NCI-H2196 treated with DMSO at 0.1 percent for 48 hours (cell line): ENCODE data around the gene MAGEA3.
"Not testable (repeated sequence)": the region's sequence is repeated elsewhere in the genome, so short reads cannot be mapped to it uniquely, and the experiment has no call there.

Experiments used
- DNase-seq: peaks from one replicate; lab custom pipeline; 2025; ENCODE audit not compliant: unreplicated experiment; lab: John Stamatoyannopoulos, UW

The MAGEA3 gene, protein sequence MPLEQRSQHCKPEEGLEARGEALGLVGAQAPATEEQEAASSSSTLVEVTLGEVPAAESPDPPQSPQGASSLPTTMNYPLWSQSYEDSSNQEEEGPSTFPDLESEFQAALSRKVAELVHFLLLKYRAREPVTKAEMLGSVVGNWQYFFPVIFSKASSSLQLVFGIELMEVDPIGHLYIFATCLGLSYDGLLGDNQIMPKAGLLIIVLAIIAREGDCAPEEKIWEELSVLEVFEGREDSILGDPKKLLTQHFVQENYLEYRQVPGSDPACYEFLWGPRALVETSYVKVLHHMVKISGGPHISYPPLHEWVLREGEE

DNA sequence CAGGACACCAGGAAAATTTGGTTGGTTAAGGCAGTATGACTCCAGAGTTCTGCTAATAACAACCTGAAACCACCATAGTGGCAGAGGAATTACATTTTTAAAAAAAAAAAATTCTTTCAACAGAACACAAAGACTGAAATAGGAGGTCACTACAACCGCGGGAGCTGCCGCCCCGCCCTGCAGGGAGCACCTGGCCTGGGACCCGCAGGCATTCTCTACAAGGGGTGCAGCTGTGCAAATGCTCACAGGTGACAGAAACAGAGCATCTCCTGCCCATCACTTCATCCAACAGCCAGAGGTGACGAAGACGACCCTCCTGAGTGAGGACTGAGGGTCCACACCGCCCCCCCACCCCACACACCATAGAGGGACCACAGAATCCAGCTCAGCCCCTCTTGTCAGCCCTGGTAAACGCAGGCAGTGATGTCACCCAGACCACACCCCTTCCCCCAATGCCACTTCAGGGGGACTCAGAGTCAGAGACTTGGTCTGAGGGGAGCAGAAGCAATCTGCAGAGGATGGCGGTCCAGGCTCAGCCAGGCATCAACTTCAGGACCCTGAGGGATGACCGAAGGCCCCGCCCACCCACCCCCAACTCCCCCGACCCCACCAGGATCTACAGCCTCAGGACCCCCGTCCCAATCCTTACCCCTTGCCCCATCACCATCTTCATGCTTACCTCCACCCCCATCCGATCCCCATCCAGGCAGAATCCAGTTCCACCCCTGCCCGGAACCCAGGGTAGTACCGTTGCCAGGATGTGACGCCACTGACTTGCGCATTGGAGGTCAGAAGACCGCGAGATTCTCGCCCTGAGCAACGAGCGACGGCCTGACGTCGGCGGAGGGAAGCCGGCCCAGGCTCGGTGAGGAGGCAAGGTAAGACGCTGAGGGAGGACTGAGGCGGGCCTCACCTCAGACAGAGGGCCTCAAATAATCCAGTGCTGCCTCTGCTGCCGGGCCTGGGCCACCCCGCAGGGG, at the start of gene MAGEA3:
TSS of gene MAGEA3 (plus strand) at position 843 of the 980 bp plus-strand sequence. CDS start 2,039 bp downstream, outside the sequence.
- DNase-seq: not testable (repeated sequence)

- DNase-seq: no peak
These were observed 46.5 kb upstream of the MAGEA3 start for GRCh38 chrX:152652060-152652459.

DNA sequence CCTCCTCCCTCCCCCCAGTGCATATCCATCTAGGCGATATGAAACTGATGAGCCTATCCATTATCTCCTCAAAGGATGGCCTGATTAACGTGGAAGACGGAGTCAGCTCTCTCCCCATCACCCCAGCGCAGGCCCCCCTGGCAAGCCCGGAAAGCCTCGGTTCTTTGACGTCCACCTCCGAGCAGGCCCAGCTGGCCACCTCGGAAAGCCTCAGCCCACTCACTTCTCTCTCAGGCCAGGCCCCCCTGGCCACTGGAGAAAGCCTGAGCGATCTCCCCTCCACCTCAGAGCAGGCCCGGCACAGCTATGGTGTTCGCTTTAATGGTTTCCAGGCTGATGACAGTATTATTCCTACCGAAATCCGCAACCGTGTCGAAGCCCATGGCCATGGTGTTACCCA, 46.1 kb upstream of the MAGEA3 start:
- no peak for DNase-seq

DNA sequence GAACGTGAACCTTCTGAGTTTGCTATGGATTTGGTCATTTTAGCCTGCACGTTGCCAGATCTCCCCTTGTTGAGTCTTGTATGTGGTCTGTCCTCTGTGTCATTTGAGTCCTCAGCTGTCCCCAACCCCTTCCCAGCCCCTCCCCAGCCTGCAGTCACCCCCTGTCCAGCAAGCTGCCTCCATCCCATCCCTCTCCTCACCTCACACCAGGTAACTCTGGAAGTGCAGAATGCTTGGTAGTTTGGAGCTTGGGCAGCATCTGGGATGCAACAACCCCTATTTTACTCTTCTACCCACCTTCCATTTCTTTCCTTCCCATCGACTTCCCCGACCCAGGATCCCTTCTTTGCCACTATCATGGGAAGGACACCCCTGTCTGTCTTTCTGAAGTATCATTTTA, 42.5 kb upstream of the MAGEA3 start:
- DNase-seq: no peak

- no peak for DNase-seq
These were observed 41.7 kb upstream of the MAGEA3 start for GRCh38 chrX:152656890-152657289.

GRCh38 chrX:152658302-152658701, 40.3 kb upstream of the MAGEA3 start:
- no peak for DNase-seq

GRCh38 chrX:152663086-152663485, 35.5 kb upstream of the MAGEA3 start:
- no peak for DNase-seq

GRCh38 chrX:152674135-152674534, 24.5 kb upstream of the MAGEA3 start:
- DNase-seq: no peak

DNA sequence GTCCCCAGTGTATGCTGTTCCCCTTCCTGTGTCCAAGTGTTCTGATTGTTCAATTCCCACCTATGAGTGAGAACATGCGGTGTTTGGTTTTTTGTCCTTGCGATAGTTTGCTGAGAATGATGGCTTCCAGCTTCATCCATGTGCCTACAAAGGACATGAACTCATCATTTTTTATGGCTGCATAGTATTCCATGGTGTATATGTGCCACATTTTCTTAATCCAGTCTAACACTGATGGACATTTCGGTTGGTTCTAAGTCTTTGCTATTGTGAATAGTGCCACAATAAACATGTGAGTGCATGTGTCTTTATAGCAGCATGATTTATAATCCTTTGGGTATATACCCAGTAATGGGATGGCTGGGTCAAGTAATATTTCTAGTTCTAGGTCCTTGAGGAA, 23.9 kb upstream of the MAGEA3 start:
- not testable (repeated sequence) for DNase-seq

- not testable (repeated sequence) for DNase-seq
These were observed 17.6 kb upstream of the MAGEA3 start for GRCh38 chrX:152681012-152681411.

DNA sequence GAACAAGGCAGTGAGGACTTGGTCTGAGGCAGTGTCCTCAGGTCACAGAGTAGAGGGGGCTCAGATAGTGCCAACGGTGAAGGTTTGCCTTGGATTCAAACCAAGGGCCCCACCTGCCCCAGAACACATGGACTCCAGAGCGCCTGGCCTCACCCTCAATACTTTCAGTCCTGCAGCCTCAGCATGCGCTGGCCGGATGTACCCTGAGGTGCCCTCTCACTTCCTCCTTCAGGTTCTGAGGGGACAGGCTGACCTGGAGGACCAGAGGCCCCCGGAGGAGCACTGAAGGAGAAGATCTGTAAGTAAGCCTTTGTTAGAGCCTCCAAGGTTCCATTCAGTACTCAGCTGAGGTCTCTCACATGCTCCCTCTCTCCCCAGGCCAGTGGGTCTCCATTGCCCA, 1.8 kb downstream of the MAGEA3 start:
- not testable (repeated sequence) for DNase-seq

DNA sequence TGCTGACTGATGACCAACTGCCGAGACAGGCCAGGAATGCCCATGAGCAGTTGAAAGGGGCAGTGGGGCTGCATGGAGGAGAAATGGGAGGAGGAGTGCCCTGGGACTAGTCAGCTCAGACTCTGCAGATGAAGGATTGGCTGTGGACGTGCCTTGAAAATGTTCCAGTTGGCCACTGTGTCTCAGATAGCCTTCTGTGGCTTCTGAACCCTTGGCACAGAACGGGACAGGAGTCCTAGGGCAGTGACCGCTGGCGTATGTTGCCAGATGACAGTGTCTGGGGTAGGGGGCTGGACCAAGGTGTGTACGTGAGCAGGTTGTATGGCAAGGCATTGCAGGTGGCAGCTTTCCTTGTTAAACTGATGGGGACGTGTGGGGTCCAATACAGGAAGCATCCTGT, 7.9 kb downstream of the MAGEA3 start:
- not testable (repeated sequence) for DNase-seq

GRCh38 chrX:152709173-152709572, 10.6 kb downstream of the MAGEA3 start, which contains the start of gene CSAG2:
Gene CSAG2, minus strand, starts transcription at chrX:152709273. Its CDS starts 161 bp downstream, at chrX:152709112.
- not testable (repeated sequence) for DNase-seq

GRCh38 chrX:152713195-152713594, 14.6 kb downstream of the MAGEA3 start:
- DNase-seq: not testable (repeated sequence)

DNA sequence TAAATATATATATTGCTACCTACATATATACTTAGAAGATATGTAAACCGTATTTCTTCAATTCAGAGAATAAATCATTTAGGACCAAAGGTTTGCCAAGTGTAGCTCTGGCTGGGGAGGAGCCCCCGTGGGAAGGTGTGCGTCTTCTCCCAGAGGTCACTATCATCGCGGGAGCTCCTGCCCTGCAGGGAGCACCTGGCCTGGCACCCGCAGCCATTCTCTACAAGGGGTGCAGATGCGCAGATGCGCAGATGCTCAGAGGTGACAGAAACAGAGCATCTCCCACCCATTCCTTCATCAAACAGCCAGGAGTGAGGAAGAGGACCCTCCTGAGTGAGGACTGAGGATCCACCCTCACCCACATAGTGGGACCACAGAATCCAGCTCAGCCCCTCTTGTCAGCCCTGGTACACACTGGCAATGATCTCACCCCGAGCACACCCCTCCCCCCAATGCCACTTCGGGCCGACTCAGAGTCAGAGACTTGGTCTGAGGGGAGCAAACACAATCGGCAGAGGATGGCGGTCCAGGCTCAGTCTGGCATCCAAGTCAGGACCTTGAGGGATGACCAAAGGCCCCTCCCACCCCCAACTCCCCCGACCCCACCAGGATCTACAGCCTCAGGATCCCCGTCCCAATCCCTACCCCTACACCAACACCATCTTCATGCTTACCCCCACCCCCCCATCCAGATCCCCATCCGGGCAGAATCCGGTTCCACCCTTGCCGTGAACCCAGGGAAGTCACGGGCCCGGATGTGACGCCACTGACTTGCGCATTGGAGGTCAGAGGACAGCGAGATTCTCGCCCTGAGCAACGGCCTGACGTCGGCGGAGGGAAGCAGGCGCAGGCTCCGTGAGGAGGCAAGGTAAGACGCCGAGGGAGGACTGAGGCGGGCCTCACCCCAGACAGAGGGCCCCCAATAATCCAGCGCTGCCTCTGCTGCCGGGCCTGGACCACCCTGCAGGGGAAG, 15.5 kb downstream of the MAGEA3 start, which contains the start of gene MAGEA2B:
TSS of gene MAGEA2B (plus strand) at position 814 of the 973 bp plus-strand sequence. CDS start 2,479 bp downstream, outside the sequence.
- DNase-seq: not testable (repeated sequence)

DNA sequence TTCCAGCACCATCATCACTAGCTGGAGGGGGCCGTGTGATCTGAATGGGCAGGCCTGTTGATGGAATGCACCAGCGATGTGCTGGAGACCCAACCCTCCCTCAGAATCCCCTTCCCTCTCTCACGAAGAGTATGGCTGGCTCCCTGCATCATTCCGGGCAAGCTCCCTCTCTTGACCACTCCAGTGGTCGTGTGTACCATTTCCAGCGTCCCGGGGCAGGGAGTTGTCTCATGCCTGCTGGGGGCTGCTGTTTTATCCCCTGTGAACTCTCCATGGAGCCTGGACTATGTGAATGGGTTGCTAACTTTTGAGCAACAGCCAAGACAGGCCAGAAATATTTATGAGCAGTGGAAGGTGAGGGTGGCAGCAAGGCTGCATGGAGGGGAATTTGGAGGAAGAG, 26.8 kb downstream of the MAGEA3 start:
- DNase-seq: no peak

DNA sequence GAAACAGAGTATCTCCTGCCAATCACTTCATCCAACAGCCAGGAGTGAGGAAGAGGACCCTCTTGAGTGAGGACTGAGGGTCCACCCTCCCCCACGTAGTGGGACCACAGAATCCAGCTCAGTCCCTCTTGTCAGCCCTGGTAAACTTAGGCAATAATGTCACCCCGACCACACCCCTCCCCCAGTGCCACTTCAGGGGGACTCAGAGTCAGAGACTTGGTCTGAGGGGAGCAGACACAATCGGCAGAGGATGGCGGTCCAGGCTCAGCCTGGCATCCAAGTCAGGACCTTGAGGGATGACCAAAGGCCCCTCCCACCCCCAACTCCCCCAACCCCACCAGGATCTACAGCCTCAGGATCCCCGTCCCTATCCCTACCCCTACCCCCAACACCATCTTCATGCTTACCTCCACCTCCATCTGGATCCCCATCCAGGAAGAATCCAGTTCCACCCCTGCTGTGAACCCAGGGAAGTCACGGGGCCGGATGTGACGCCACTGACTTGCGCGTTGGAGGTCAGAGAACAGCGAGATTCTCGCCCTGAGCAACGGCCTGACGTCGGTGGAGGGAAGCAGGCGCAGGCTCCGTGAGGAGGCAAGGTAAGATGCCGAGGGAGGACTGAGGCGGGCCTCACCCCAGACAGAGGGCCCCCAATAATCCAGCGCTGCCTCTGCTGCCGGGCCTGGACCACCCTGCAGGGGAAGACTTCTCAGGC, 34.8 kb downstream of the MAGEA3 start, which contains the start of the genes CSAG1 and MAGEA12:
TSS of gene CSAG1 (minus strand) at position 461 of the 715 bp plus-strand sequence. CDS start 1,261 bp downstream, outside the sequence.
TSS of gene MAGEA12 (plus strand) at position 497 of the 715 bp plus-strand sequence. CDS start 2,405 bp downstream, outside the sequence.
- no peak for DNase-seq

GRCh38 chrX:152734143-152734858, 35.7 kb downstream of the MAGEA3 start:
- DNase-seq: not testable (repeated sequence)

GRCh38 chrX:152735101-152735500, 36.5 kb downstream of the MAGEA3 start:
- no peak for DNase-seq
